ENCODE results near the gene AGTR1.

The AGTR1 gene

DNA sequence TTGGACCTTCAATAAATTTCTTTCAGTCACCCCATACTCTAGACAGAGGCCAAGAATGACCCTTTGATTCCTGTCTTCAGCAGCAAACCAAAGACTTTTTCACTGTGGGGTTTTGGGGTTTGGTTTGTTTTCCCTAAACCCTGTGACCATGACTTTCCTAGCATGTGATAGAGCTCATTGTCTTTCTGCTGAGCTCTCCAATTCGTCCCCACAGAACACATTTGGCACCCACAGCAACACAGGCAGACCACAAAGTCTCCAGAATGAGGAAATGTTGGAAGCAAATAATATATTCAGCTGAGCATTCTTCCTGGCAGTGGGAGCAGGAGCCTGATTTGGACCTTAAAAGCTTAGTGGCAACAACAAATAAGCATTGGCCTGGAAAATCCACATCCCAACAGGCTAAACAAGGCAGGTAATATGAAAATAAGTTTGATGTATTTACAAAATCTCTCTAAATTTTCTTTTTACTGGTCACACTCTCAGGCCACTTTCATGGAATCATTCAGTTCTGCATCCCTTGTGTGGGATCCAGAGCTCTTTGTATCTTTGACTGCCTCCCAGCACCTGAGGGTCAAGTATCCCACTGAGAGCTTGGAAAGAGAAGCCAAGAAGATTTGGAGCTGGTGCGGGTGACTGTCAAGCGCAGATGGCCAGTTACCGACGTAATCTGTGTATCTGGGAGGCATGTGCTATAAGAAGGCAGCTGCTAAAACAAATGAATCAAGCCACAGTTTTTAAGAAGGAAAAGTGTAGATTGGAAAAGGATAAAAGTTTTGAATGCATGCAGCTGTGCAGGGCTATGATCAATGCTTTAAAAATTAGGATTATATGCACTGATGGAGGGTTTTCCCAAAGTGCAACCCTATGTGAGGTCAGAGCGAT lies 93.4 kb downstream of the AGTR1 start:
- Mint-ChIP-seq H3K4me3 (no peak overlapping the region), H3K27me3 (ENCODE audit: low read depth) (no peaks in the 10 kb centered on the region), H3K27ac (no peak overlapping the region), H3K4me1 (ENCODE audit: low read depth) (no peaks in the 10 kb centered on the region), H3K36me3 (ENCODE audit: low read depth) (no peaks in the 10 kb centered on the region), H3K9me3 (no peaks in the 10 kb centered on the region)
- DNase-seq (ENCODE audit: low spot score), result no peak

DNA sequence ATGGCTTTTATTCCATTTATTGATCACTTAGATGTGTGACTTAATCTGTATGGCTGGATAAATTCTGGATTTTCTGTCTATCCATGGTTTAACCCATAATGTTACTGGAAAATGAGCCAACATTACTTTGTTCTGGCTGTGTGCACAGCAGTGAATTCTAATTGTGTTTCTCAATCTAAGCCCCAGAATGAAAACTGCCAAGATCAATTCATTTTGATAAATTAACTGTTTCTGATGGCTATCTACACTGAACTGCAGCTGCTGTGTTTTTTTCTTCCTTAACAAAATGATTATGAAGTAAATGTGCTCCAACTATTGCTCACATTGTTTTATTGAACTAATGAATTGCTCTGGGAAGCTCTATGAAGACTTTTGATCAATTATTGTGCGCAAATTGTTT lies 94.2 kb downstream of the AGTR1 start:
- Mint-ChIP-seq H3K36me3 (ENCODE audit: low read depth) (no peaks in the 10 kb centered on the region), H3K27ac (no peak overlapping the region), H3K4me1 (ENCODE audit: low read depth) (no peaks in the 10 kb centered on the region), H3K9me3 (no peaks in the 10 kb centered on the region), H3K4me3 (no peak overlapping the region), H3K27me3 (ENCODE audit: low read depth) (no peaks in the 10 kb centered on the region)
- DNase-seq (ENCODE audit: low spot score), result no peak

GRCh38 chr3:148792516-148792915 lies 94.8 kb downstream of the AGTR1 start:
- Mint-ChIP-seq H3K4me3 (no peak overlapping the region), H3K27ac (no peak overlapping the region), H3K9me3 (no peaks in the 10 kb centered on the region), H3K27me3 (ENCODE audit: low read depth) (no peaks in the 10 kb centered on the region), H3K4me1 (ENCODE audit: low read depth) (no peaks in the 10 kb centered on the region), H3K36me3 (ENCODE audit: low read depth) (no peaks in the 10 kb centered on the region)
- DNase-seq (ENCODE audit: low spot score), result no peak

Data from T-helper 2 cell treated with Interferon-gamma antibody and Interleukin-4, amounts not matched to agents 5 μg/mL and 100 μg/mL, for 36 hours (primary cell).